Pulmonary artery endothelial cell (primary cell): ENCODE measurements around the gene TPD52L1. TPM values are rescaled to one million over a fixed set of nuclear protein-coding genes. Genes with fewer than 3 reads are reported as not detected.
"Not testable (repeated sequence)": the region's sequence is repeated elsewhere in the genome, so short reads cannot be mapped to it uniquely, and the experiment has no call there.

Experiments
- DNase-seq: peaks from one replicate; pipeline ENCODE4 v3.0.0-alpha.2; 2011; ENCODE audit warnings: low read depth, low spot score
- total RNA-seq: library from RNA; depleted of rRNA; stranded (reverse); fragments of >200 nt; gene quantifications from 2 replicates; pipeline ENCODE4 v1.2.3, GENCODE V29; 2014

Gene TPD52L1
- total RNA-seq, 1 donor from 2014 or later, result 3.7 TPM

- DNase-seq, result no peak
Measured at GRCh38 chr6:125269328-125269985, 115.9 kb downstream of the TPD52L1 start.

GRCh38 chr6:125270380-125270779 lies 116.8 kb downstream of the TPD52L1 start:
- no peak for DNase-seq

- no peak for DNase-seq
Measured at GRCh38 chr6:125271486-125272159, 118.0 kb downstream of the TPD52L1 start.

DNA sequence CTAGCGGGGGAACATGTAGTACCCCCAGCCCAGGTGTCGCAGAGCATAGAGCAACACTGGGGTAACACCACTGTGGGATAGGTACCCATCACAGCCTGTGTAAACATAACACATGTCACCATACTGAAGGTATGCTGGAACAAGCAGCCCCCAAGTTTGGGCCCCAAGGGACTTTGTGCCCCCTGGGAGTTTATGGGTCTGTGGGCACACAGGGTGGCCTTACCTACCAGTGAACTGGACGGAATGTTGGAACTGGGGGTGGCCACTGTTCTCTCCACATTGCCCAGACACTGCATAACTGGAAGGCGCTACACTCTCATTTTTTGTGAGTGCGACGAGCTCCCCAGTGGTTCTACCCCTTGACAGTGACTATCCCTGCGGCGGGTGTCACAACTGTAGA lies 119.7 kb downstream of the TPD52L1 start:
- DNase-seq, result no peak

GRCh38 chr6:125273965-125274364 lies 120.4 kb downstream of the TPD52L1 start:
- no peak for DNase-seq

DNA sequence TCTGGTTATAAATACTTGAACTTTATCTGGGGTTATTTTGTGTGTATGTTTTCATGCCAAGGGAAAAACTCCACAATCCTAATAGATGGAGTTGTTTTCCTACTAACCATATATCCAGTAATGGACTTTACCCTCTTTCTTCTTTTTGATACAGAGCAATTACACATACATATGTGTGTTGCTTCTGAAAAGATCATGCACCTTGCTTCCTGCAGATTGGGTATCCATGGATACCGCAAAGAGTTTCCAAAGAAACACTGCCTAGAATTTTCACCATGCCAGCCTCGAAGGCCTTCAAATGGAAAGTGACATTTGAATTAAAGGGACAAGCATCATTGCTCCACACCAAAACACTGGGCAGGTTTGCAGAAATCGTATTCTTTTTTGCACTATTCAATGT lies 121.4 kb downstream of the TPD52L1 start:
- no peak for DNase-seq

DNA sequence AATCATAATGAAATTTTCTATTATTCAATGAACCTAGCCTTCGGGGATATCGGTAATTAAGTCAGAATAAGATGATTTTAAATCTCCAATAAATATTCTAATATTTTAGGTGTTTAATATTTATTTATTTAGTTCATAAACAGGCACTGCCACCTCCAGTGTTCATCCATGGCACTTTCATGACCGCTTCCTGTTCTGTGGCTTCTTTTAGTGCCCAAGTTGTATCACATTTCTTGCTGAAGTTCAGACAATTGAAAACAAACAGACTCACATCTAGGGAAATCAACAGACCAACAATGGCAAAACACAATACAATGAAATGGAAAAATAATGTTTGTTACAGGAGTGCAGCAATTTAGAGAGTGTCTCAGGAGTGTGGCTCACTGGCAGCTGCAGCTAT lies 122.2 kb downstream of the TPD52L1 start:
- no peak for DNase-seq

DNA sequence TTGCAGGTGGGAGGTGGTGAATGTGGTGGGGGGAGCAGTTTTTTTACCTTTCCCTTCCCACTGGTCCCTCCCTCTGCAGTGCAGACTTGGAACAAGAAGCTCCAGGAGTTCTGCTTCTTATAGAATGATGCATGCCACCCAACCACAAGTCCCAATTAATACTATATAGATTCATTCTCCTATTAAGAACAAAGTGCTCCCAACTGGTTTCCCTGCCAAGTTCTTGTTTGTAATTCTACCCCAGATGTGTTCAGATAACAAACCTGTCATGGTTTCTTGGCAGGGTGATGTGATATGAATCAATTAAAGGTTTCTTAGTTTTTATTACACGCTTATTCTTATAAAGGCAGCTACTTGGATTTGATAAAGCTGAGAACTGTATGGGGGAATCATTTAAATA lies 124.3 kb downstream of the TPD52L1 start:
- DNase-seq, result no peak

DNA sequence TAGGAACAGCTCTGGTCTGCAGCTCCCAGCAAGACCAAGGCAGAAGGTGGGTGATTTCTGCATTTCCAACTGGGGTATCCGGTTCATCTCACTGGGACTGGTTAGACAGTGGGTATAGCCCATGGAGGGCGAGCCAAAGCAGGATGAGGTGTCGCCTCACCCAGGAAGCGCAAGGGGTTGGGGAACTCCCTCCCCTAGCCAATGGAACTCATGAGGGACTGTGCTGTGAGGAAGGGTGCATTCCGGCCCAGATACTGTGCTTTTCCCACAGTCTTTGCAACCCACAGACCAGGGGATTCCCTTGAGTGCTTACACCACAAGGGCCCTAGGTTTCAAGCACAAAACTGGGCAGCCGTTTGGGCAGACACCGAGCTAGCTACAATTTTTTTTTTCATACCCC lies 126.4 kb downstream of the TPD52L1 start:
- DNase-seq, result no peak

DNA sequence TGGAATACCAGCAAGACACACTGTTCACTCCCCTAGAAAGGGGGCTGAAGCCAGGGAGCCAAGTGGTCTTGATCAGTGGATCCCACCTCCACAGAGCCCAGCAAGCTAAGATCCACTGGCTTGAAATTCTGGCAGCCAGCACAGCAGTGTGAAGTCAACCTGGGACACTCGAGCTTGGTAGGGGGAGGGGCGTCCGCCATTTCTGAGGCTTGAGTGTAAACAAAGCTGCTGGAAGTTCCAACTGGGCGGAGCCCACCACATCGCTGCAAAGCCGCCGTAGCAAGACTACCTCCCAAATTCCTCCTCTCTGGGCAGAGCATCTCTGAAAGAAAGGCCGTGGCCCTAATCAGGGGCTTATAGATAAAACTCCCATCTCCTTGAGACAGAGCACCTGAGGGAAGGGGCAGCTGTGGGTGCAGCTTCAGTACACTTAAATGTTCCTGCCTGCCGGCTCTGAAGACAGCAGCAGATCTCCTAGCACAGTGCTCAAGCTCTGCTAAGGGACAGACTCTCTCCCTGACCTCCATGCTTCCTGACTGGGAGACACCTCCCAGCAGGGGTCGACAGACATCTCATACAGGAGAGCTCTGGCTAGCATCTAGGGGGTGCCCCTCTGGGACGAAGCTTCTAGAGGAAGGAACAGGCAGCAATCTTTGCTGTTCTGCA lies 126.9 kb downstream of the TPD52L1 start:
- DNase-seq, result not testable (repeated sequence)

- not testable (repeated sequence) for DNase-seq
Measured at GRCh38 chr6:125282470-125282869, 128.9 kb downstream of the TPD52L1 start.

- DNase-seq, result no peak
Measured at GRCh38 chr6:125285353-125285752, 131.8 kb downstream of the TPD52L1 start.

DNA sequence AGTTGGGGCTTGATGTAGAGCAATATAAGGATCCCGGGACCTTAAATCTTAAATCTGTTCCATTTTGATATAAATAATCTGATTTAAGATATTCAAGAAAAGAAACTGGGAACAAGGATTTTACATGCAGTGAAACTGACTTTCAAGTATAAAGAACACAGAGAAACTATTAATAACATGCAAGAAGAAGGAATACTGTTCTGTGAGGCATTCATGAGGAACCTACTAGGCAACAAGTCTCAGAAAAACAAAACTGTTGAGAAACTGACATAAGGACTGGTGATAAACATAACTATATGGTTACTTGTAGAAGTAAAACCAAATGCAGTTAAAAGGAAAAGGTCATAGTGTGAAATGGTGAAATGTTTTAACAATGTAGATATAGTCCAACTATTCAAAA lies 132.4 kb downstream of the TPD52L1 start:
- DNase-seq, result no peak

DNA sequence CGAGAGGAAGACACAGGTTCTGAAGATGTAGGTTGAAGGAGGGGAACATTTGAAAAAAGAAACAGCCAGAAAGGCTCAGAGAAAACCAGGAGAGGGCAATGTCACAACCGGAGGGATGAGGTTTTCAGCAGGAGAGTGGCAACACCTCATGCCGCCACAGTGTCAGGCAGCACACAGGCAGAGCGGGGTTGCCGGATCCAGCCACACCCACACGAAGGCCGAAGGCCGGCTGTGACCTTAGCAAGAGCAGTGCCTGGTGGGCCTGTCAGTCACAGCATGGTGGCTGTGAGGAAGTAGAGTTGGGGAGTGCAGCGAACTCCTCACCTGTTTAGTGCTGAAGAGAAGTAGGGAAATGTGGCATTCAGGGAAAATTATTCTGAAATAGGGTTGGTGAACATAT lies 134.1 kb downstream of the TPD52L1 start:
- DNase-seq, result no peak

DNA sequence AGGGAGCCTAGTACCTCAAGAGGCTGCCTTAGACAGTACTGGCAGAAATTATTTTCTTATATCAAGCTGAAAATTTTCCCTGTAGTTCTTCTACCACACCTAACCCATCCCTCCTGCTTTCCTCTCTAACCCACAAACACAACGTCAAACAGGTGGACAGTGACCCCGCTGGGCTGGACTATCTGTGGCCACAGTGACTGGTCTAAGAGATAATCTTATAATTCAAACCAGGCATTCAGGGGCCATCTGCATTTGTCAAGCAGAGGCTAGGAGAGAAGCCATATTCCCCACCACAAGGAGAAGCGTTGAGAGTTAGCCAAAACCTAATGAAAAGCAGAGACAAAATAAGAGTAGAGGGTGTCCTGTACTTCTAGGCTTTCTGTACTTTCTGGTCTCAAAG lies 140.0 kb downstream of the TPD52L1 start:
- DNase-seq, result no peak

- no peak for DNase-seq
Measured at GRCh38 chr6:125294036-125294435, 140.5 kb downstream of the TPD52L1 start.

GRCh38 chr6:125294925-125295324 lies 141.4 kb downstream of the TPD52L1 start:
- DNase-seq, result no peak

- DNase-seq, result no peak
Measured at GRCh38 chr6:125296471-125296870, 142.9 kb downstream of the TPD52L1 start.

DNA sequence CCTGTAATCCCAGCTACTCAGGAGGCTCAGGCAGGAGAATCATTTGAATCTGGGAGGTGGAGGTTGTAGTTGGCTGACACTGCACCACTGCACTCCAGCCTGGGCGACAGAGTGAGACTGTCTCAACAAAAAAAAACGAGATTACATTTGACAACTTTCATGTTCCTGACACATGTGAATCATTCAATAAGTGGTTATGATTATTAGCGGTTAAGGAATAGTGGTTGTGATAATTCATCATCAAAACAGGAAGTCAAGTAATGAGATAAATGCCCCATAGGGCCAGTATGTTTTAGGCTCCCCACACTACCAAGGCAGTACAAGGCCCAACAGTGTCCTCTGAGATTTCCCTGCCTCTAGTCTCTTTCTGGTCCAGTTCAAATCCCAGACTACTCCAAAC lies 145.7 kb downstream of the TPD52L1 start:
- DNase-seq, result no peak

DNA sequence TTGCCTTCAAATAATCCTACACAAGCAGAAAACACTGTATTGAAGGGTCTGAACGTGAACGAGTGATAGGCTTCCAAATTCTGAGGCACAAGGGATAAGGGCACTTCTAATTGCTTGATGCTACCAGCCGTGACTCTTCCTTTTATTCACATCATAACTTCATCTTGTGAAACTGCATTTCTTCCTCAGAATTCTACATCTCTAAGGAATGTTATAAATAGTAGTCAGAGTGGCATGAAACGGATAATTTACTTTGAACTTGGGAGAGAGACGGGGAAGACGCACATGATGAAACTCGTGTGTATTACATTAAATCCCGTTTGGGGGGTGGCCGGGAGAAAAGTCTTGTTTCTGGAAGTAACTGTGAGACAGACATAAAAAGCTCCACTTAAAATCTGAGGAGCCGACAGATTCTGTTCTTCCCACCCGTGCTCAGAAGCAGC lies 147.4 kb downstream of the TPD52L1 start:
- DNase-seq, result no peak

GRCh38 chr6:125301435-125302391 lies 148.1 kb downstream of the TPD52L1 start, which contains the start of gene HDDC2:
Gene HDDC2 (minus strand): TSS chr6:125301967. CDS start chr6:125301932, 35 bp downstream.
- DNase-seq, result peak; percentile 51
